ENCODE measurements around the gene OR10A4. TPM values are rescaled to one million over a fixed set of nuclear protein-coding genes. Genes with fewer than 3 reads are reported as not detected.
A peak's percentile ranks its signal among the peaks of the same experiment; 100 is the strongest.

The OR10A4 gene
- total and polyA plus RNA-seq, 9 of the 15 experiments (the other 6 are each of a cell fraction or from before 2014, with no cell fraction given): not detected

GRCh38 chr11:6926208-6927029, 50.0 kb downstream of the OR10A4 start, which contains the start of gene ZNF215:
Gene ZNF215, plus strand, starts transcription at chr11:6926426. Its CDS starts 5,847 bp downstream, at chr11:6932273.
- Histone ChIP-seq H3K36me3 (ENCODE audit: control insufficient read depth, insufficient read depth, low read length) (peaks cover 24% of the 10 kb centered on the region; the same call in 2 of the 3 replicates), H3K27ac (ENCODE audit: extremely low read depth, low read depth, low read length) (peak within 1 kb of the TSS; percentile 89), H3K4me3 (peak within 1 kb of the TSS; percentile 70), H3K9me1 (ENCODE audit: control insufficient read depth, insufficient read depth, low read length) (no peaks in the 10 kb centered on the region), H3K4me2 (ENCODE audit: insufficient read depth, low read length) (peak within 1 kb of the TSS; percentile 94), H3K9me3 (replicated peaks; ENCODE audit: control insufficient read depth, insufficient read depth, low read depth, low read length) (no peaks in the 10 kb centered on the region), H2AFZ (ENCODE audit: low read depth, low read length) (peak within 1 kb of the TSS; percentile 98), H3K27me3 (ENCODE audit: control insufficient read depth in 2 of 2, insufficient read depth in 2 of 2, low read length in 2 of 2) (no peaks in the 10 kb centered on the region), H3K4me1 (replicated peaks in 1 of 2; ENCODE audit: control insufficient read depth in 2 of 2, insufficient read depth in 2 of 2, low read length in 2 of 2) (peaks cover 0 to 11% of the 10 kb centered on the region in 2 experiments; a peak in 3 of 5 replicates), H4K20me1 (replicated peaks; ENCODE audit: control insufficient read depth, insufficient read depth, low read length) (no peaks in the 10 kb centered on the region), H3K9ac (ENCODE audit: insufficient read depth in 1 of 2, low read depth in 2 of 2, low read length in 2 of 2) (peak within 1 kb of the TSS; percentile 90 to 98), H3K79me2 (ENCODE audit: control insufficient read depth, insufficient read depth, low read length) (peaks cover 32% of the 10 kb centered on the region)
- FAIRE-seq (peak; percentile 98), DNase-seq (ENCODE audit: extremely low read depth in 1 of 4, low spot score in 3 of 4) (peak; percentile 92 to 96 (median 93)), ATAC-seq (peak; percentile 94)
- BruUV-seq (replicated peaks): TSS peak; percentile 62
- WGBS (ENCODE audit: insufficient coverage, low coverage, missing lambda C conversion rate): under 1% methylated on average over 54 of the region's 61 CpGs
- intact Hi-C loops (cut with micrococcal nuclease) (no loop called here), in situ Hi-C loops (cut with MboI) (no loop called here)
- POLR2A ChIA-PET: interaction anchor here (0.5 to 1.8 kb wide), 8 partner anchors 8 to 185 kb away, joined by 3 to 7 read pairs (median 4); no protein-coding TSS in a partner anchor
- CTCF ChIA-PET (ENCODE audit: low intra/inter-chr PET ratio): no interaction called here
- TF ChIP-seq, protein P1, sequence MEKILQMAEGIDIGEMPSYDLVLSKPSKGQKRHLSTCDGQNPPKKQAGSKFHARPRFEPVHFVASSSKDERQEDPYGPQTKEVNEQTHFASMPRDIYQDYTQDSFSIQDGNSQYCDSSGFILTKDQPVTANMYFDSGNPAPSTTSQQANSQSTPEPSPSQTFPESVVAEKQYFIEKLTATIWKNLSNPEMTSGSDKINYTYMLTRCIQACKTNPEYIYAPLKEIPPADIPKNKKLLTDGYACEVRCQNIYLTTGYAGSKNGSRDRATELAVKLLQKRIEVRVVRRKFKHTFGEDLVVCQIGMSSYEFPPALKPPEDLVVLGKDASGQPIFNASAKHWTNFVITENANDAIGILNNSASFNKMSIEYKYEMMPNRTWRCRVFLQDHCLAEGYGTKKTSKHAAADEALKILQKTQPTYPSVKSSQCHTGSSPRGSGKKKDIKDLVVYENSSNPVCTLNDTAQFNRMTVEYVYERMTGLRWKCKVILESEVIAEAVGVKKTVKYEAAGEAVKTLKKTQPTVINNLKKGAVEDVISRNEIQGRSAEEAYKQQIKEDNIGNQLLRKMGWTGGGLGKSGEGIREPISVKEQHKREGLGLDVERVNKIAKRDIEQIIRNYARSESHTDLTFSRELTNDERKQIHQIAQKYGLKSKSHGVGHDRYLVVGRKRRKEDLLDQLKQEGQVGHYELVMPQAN (IDR thresholded peaks at IDR 0.05; ENCODE audit: borderline replicate concordance): peak; percentile 69; the same call in 1 of the 2 replicates
- TF ChIP-seq E2F5 (CRISPR knock-in tag; IDR thresholded peaks at IDR 0.05): no peak
- peak; percentile 96 for TF ChIP-seq ZBTB7A (IDR thresholded peaks at IDR 0.05; ENCODE audit: borderline replicate concordance, control insufficient read depth, low read depth, low read length)
- peak; percentile 84 for TF ChIP-seq ETV1 (tag; conservative IDR thresholded peaks at IDR 0.05; ENCODE audit: low read depth)
- TF ChIP-seq ZNF212 (CRISPR knock-in tag; IDR thresholded peaks at IDR 0.05): no peak
- TF ChIP-seq KAT7 (CRISPR knock-in tag; IDR thresholded peaks at IDR 0.05; ENCODE audit: borderline replicate concordance): peak; percentile 78; the same call in 1 of the 2 replicates
- TF ChIP-seq BRD4 (IDR thresholded peaks at IDR 0.05): no peak
- TF ChIP-seq CEBPG (CRISPR knock-in tag; IDR thresholded peaks at IDR 0.05): 0 out of 2 replicates have a peak, but pooled peaks have one; percentile 45
- TF ChIP-seq CEBPG (tag; conservative IDR thresholded peaks at IDR 0.05 in 1 of 2, IDR thresholded peaks at IDR 0.05 in 1 of 2): no peak
- TF ChIP-seq ZNF41 (CRISPR knock-in tag; conservative IDR thresholded peaks at IDR 0.05): no peak
- peak; percentile 58; the same call in 1 of the 2 replicates for TF ChIP-seq ZNF589 (CRISPR knock-in tag; IDR thresholded peaks at IDR 0.05; ENCODE audit: low read depth)
- TF ChIP-seq NFYB (IDR thresholded peaks at IDR 0.05; ENCODE audit: extremely low read depth, insufficient read length): no peak
- TF ChIP-seq TARDBP (IDR thresholded peaks at IDR 0.05): no peak
- TF ChIP-seq POLR2AphosphoS5 (IDR thresholded peaks at IDR 0.05; ENCODE audit: control insufficient read depth, insufficient read depth, low read depth, low read length): peak; percentile 31
